Cardiac fibroblast (primary cell): ENCODE data around the gene SSX4B.
"Not testable (repeated sequence)": the region's sequence is repeated elsewhere in the genome, so short reads cannot be mapped to it uniquely, and the experiment has no call there.

Experiments used
- DNase-seq, 2 donors: peaks; one replicate each; pipeline versions ENCODE4 v3.0.0 to v3.0.0-alpha.2; 2010; ENCODE audit warnings: low read depth in 2 of 2
- H3K4me3 ChIP-seq, 2 donors: replicated peaks in 1 of 2; 1 replicate in 1 of 2; 2 replicates in 1 of 2; pipeline ENCODE4 v1.5.1; 2011; ENCODE audit warnings: low read depth in 2 of 2, low read length in 2 of 2, mild to moderate bottlenecking in 2 of 2, moderate library complexity in 1 of 2
- TF ChIP-seq, protein P1 (sequence below): IDR thresholded peaks from one replicate; pipeline ENCODE4 v1.5.1; 2011; ENCODE audit warnings: low read depth, mild to moderate bottlenecking, low read length, inconsistent platforms

The SSX4B gene

DNA sequence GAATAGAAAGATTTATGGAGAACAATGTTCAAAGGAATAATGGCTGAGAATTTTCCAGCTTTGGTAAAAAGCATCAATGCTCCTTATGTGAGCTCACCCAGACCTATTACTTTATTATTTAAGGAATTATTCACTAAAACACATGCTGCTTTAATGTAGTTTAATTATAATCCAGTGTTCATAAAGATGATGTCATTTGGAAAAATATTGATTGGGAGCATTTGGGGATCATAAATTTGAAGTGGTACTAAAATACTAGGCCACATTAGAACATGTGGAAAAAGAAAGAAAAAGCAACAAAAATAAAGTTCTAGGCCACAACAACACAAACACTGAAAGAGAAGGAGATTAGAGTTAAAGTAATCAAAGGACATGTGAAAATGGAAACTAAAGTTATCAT lies 38.3 kb upstream of the SSX4B start:
- TF ChIP-seq, protein P1, sequence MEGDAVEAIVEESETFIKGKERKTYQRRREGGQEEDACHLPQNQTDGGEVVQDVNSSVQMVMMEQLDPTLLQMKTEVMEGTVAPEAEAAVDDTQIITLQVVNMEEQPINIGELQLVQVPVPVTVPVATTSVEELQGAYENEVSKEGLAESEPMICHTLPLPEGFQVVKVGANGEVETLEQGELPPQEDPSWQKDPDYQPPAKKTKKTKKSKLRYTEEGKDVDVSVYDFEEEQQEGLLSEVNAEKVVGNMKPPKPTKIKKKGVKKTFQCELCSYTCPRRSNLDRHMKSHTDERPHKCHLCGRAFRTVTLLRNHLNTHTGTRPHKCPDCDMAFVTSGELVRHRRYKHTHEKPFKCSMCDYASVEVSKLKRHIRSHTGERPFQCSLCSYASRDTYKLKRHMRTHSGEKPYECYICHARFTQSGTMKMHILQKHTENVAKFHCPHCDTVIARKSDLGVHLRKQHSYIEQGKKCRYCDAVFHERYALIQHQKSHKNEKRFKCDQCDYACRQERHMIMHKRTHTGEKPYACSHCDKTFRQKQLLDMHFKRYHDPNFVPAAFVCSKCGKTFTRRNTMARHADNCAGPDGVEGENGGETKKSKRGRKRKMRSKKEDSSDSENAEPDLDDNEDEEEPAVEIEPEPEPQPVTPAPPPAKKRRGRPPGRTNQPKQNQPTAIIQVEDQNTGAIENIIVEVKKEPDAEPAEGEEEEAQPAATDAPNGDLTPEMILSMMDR, result no peak
- no peak for DNase-seq
- no peak overlapping the region for H3K4me3 ChIP-seq

- not testable (repeated sequence) for DNase-seq
These were observed 35.4 kb upstream of the SSX4B start for GRCh38 chrX:48447201-48447600.

GRCh38 chrX:48433713-48434112 lies 22.0 kb upstream of the SSX4B start:
- not testable (repeated sequence) for H3K4me3 ChIP-seq, DNase-seq

More at GRCh38 chrX:48447201-48447600, 35.4 kb upstream of the SSX4B start:
- H3K4me3 ChIP-seq, result not testable (repeated sequence)

- not testable (repeated sequence) for DNase-seq
These were observed 18.4 kb upstream of the SSX4B start for GRCh38 chrX:48430166-48430565.

GRCh38 chrX:48429606-48430005 lies 17.8 kb upstream of the SSX4B start:
- not testable (repeated sequence) for H3K4me3 ChIP-seq, DNase-seq

More at GRCh38 chrX:48430166-48430565, 18.4 kb upstream of the SSX4B start:
- not testable (repeated sequence) for H3K4me3 ChIP-seq

DNA sequence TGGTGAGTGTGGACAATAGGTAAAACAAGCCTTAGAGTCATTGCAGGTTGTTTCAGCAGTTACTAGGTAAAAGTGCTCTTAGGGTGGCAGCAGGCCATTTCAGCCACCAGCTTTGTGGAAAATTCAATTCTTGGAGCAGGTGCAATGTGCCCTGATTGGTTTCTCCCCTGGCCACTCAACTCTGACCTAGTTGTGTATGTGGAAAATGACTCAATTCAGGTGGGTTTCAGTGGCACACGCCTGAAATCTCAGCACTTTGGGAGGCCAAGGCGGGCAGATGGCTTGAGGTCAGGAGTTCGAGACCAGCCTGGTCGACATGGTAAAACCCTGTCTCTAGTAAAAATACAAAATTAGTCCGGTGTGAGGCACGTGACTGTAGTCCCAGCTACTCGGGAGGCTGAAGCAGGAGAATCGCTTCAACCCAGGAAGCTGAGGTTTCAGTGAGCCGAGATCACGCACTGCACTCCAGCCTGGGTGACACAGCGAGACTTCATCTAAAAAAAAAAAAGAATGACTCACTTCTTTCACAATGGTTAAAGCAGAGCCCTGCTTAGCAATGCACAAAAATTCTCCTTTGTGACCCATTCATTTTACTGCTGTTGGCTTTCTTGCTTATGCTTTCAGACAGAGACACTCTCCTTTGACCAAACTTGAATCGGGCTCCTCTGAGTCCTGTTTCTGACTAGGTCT lies 15.4 kb upstream of the SSX4B start:
- not testable (repeated sequence) for H3K4me3 ChIP-seq, DNase-seq

GRCh38 chrX:48397825-48398224 lies 13.9 kb downstream of the SSX4B start:
- not testable (repeated sequence) for DNase-seq, H3K4me3 ChIP-seq

DNA sequence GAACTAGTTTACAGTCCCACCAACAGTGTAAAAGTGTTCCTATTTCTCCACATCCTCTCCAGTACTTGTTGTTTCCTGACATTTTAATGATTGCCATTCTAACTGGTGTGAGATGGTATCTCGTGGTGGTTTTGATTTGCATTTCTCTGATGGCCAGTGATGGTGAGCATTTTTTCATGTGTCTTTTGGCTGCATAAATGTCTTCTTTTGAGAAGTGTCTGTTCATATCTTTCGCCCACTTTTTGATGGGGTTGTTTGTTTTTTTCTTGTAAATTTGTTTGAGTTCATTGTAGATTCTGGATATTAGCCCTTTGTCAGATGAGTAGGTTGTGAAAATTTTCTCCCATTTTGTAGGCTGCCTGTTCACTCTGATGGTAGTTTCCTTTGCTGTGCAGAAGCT lies 14.8 kb downstream of the SSX4B start:
- not testable (repeated sequence) for H3K4me3 ChIP-seq, DNase-seq

DNA sequence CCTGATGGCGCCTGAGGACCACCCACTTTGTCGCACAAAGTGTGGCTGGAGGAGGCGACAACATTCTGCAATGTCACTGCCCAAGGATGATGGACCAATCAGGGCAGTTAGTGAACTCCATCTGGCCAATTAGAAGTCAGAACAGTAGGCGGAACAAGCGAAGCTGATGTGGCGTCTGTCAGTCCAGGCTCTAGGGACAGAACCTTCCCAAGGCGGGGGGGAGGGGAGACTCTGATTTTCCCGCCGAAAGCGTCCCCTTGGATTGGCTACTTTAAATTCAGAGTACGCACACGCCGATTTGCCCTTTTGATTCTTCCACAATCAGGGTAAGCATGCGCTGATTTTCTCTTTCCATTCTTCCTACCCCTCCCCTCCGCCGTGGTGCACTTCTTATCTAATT lies 28.5 kb downstream of the SSX4B start, which contains the start of gene SSX4:
TSS of gene SSX4 (plus strand) at position 301 of the 400 bp plus-strand sequence. CDS start 515 bp downstream, outside the sequence.
- not testable (repeated sequence) for H3K4me3 ChIP-seq, DNase-seq

GRCh38 chrX:48370408-48370807 lies 41.4 kb downstream of the SSX4B start:
- DNase-seq, H3K4me3 ChIP-seq: not testable (repeated sequence)

GRCh38 chrX:48367717-48368408 lies 43.9 kb downstream of the SSX4B start:
- not testable (repeated sequence) for DNase-seq, H3K4me3 ChIP-seq

- not testable (repeated sequence) for H3K4me3 ChIP-seq, DNase-seq
These were observed 52.5 kb downstream of the SSX4B start for GRCh38 chrX:48359281-48359680.

- TF ChIP-seq, protein P1, result no peak
- H3K4me3 ChIP-seq, result no peak overlapping the region
- DNase-seq, result no peak
These were observed 54.1 kb downstream of the SSX4B start for GRCh38 chrX:48357681-48358080.

GRCh38 chrX:48356315-48357094 lies 55.3 kb downstream of the SSX4B start, which contains the start of gene SSX3:
SSX3 (minus strand) TSS chrX:48356703; CDS start chrX:48355249, 1,454 bp downstream.
- not testable (repeated sequence) for DNase-seq, H3K4me3 ChIP-seq
